GM23338 (cell line): ENCODE measurements around the gene CRKL. TPM values are rescaled to one million over a fixed set of nuclear protein-coding genes. Genes with fewer than 3 reads are reported as not detected.

Source experiments
- ATAC-seq: fragments of 200-7000 bp; cut with Tn5 transposase; 3 replicates; pipeline ENCODE4 v1.9.1; 2020
- DNase-seq: peaks from one replicate; pipeline ENCODE4 v3.0.0-alpha.2; 2015; ENCODE audit warnings: low spot score
- H2AFZ ChIP-seq: fragments of 200-600 bp; sonication (generic); 2 replicates; pipeline ENCODE4 v1.8.0; 2016; ENCODE audit warnings: antibody characterized with exemption, mild to moderate bottlenecking, moderate library complexity
- H3F3A ChIP-seq: fragments of 200-600 bp; sonication (generic); replicated peaks from 2 replicates; pipeline ENCODE4 v1.8.0; 2017; ENCODE audit warnings: antibody characterized with exemption, mixed run types, low read depth
- H3K27ac ChIP-seq: fragments of 200-600 bp; sonication (generic); 2 replicates; pipeline ENCODE4 v1.6.1; 2016; ENCODE audit warnings: low read depth
- H3K27me3 ChIP-seq: fragments of 200-600 bp; sonication (generic); 2 replicates; pipeline ENCODE4 v1.8.0; 2016; ENCODE audit warnings: mild to moderate bottlenecking, mixed run types, moderate library complexity; ENCODE audit not compliant: insufficient read depth
- H3K36me3 ChIP-seq: fragments of 200-600 bp; sonication (generic); 2 replicates; pipeline ENCODE4 v1.8.0; 2016; ENCODE audit warnings: mild to moderate bottlenecking; ENCODE audit not compliant: insufficient read depth
- H3K4me1 ChIP-seq: fragments of 200-600 bp; sonication (generic); 2 replicates; pipeline ENCODE4 v1.8.0; 2016; ENCODE audit warnings: mild to moderate bottlenecking, moderate library complexity; ENCODE audit not compliant: insufficient read depth
- H3K4me2 ChIP-seq: fragments of 200-600 bp; sonication (generic); 2 replicates; pipeline ENCODE4 v1.7.1; 2017; ENCODE audit warnings: mixed run types
- H3K4me3 ChIP-seq: fragments of 200-600 bp; sonication (generic); 2 replicates; pipeline ENCODE4 v1.6.1; 2016; ENCODE audit warnings: mixed run types
- H3K79me2 ChIP-seq: fragments of 200-600 bp; sonication (generic); replicated peaks from 2 replicates; pipeline ENCODE4 v1.8.0; 2017; ENCODE audit warnings: mild to moderate bottlenecking; ENCODE audit not compliant: insufficient read depth
- H3K9me2 ChIP-seq: fragments of 200-600 bp; sonication (generic); 2 replicates; pipeline ENCODE4 v1.8.0; 2017; ENCODE audit not compliant: insufficient read depth
- H4K20me1 ChIP-seq: fragments of 200-600 bp; sonication (generic); replicated peaks from 2 replicates; pipeline ENCODE4 v1.8.0; 2017; ENCODE audit warnings: mild to moderate bottlenecking; ENCODE audit not compliant: insufficient read depth
- H3K27ac Mint-ChIP-seq: 2 replicates; pipeline ENCODE4 v1.8.0; 2020; ENCODE audit warnings: inconsistent platforms, mild to moderate bottlenecking, moderate library complexity, mixed read lengths
- H3K27me3 Mint-ChIP-seq: 3 replicates; pipeline ENCODE4 v1.8.0; 2022; ENCODE audit warnings: low read depth, mild to moderate bottlenecking, moderate library complexity, mixed read lengths, inconsistent platforms; ENCODE audit not compliant: insufficient read depth, poor library complexity
- H3K36me3 Mint-ChIP-seq: 3 replicates; pipeline ENCODE4 v1.8.0; 2021; ENCODE audit warnings: low read depth, mild to moderate bottlenecking, inconsistent platforms, moderate library complexity, mixed read lengths
- H3K4me1 Mint-ChIP-seq: 3 replicates; pipeline ENCODE4 v1.8.0; 2020; ENCODE audit warnings: mild to moderate bottlenecking, inconsistent platforms, mixed read lengths
- H3K4me3 Mint-ChIP-seq: 3 replicates; pipeline ENCODE4 v1.8.0; 2021; ENCODE audit warnings: moderate library complexity, mild to moderate bottlenecking, inconsistent platforms, mixed read lengths
- H3K9me3 Mint-ChIP-seq: 3 replicates; pipeline ENCODE4 v1.8.0; 2020; ENCODE audit warnings: moderate library complexity, mild to moderate bottlenecking, inconsistent platforms, mixed read lengths
- CREB1 ChIP-seq: fragments of 250-450 bp; sonication (Bioruptor Pico); IDR thresholded peaks from 2 replicates; pipeline ENCODE4 v1.5.0; 2020; ENCODE audit warnings: low read depth, mild to moderate bottlenecking, moderate library complexity
- CTCF ChIP-seq, 2 experiments: fragments of 200-600 bp in 1 of 2; sonication (generic) in 1 of 2; conservative IDR thresholded peaks; 2 replicates each; pipeline versions ENCODE4 v1.5.1 to v1.6.1; 2016 to 2017; ENCODE audit warnings: antibody characterized with exemption in 2 of 2, low read depth in 2 of 2, mild to moderate bottlenecking in 2 of 2, moderate library complexity in 1 of 2
- ETS1 ChIP-seq: IDR thresholded peaks from 2 replicates; pipeline ENCODE4 v1.6.1; 2016; ENCODE audit warnings: antibody characterized with exemption
- EZH2 ChIP-seq: fragments of 200-600 bp; sonication (generic); IDR thresholded peaks from one replicate; pipeline ENCODE4 v1.8.0; 2017; ENCODE audit warnings: antibody characterized with exemption, mild to moderate bottlenecking, low read depth; ENCODE audit not compliant: unreplicated experiment
- NANOG ChIP-seq: IDR thresholded peaks from 2 replicates; pipeline ENCODE4 v1.6.1; 2016; ENCODE audit warnings: antibody characterized with exemption, borderline replicate concordance
- POLR2AphosphoS5 ChIP-seq: IDR thresholded peaks from 2 replicates; pipeline ENCODE4 v1.6.1; 2016; ENCODE audit warnings: antibody characterized with exemption, low read depth
- STAT1 ChIP-seq: IDR thresholded peaks from one replicate; pipeline ENCODE4 v1.6.1; 2016; ENCODE audit warnings: antibody characterized with exemption; ENCODE audit not compliant: unreplicated experiment
- ZNF114 ChIP-seq: fragments of 250-450 bp; sonication (Bioruptor Pico); IDR thresholded peaks from 2 replicates; pipeline ENCODE4 v1.5.0; 2020; ENCODE audit warnings: mild to moderate bottlenecking, moderate library complexity
- ZNF462 ChIP-seq: fragments of 250-450 bp; sonication (Bioruptor Pico); IDR thresholded peaks from 2 replicates; pipeline ENCODE4 v1.5.0; 2020; ENCODE audit warnings: mild to moderate bottlenecking, moderate library complexity
- polyA plus RNA-seq: library from polyadenylated mRNA; unstranded; fragments of >200 nt; fragmentation: Nextera tagmentation; extraction: Ambion mirVana; gene quantifications from 2 replicates; pipeline ENCODE4 v1.2.1, GENCODE V29; 2016
- total RNA-seq: library from RNA; depleted of rRNA; stranded (reverse); fragments of >200 nt; shearing (Covaris generic); gene quantifications from 2 replicates; pipeline ENCODE4 v1.2.3, GENCODE V29; 2014

CRKL gene
- total and polyA plus RNA-seq, 2 experiments from 2014 or later, result 39.5 to 104 TPM

GRCh38 chr22:20919718-20920117, 2.5 kb downstream of the CRKL start (continued):
- TF ChIP-seq ZNF462 (CRISPR knock-in tag) (no peak), CREB1 (CRISPR knock-in tag) (no peak), STAT1 (no peak), NANOG (no peak), CTCF (conservative IDR thresholded peaks at IDR 0.05; ENCODE audit: low read depth in 2 of 2) (no peak), ETS1 (no peak)

GRCh38 chr22:20920881-20921203, 3.6 kb downstream of the CRKL start:
- no peak for DNase-seq
- H3K4me3 ChIP-seq, result peak overlapping the region; percentile 99
- peaks cover 85% of the 10 kb centered on the region for H3K79me2 ChIP-seq
- no peak for TF ChIP-seq STAT1
- TF ChIP-seq POLR2AphosphoS5, result no peak
- no peak for TF ChIP-seq EZH2
- TF ChIP-seq ZNF114 (CRISPR knock-in tag), result no peak
- Mint-ChIP-seq H3K9me3 (no peaks in the 10 kb centered on the region), H3K27me3 (peaks cover 8% of the 10 kb centered on the region), H3K36me3 (peaks cover 33% of the 10 kb centered on the region), H3K4me1 (peaks cover 43% of the 10 kb centered on the region), H3K4me3 (peak overlapping the region; percentile 99), H3K27ac (0 out of 2 replicates have a peak overlapping the region, but pooled peaks have one; percentile 1)
- peak overlapping the region; percentile 74; the same call in 1 of the 2 replicates for H3K27ac ChIP-seq
- H3K4me2 ChIP-seq, result peak overlapping the region; percentile 79
- no peak for ATAC-seq
- peaks cover 42% of the 10 kb centered on the region for H3K4me1 ChIP-seq
- peaks cover 4% of the 10 kb centered on the region; the same call in 1 of the 2 replicates for H3F3A ChIP-seq
- H3K36me3 ChIP-seq, result no peaks in the 10 kb centered on the region
- H3K9me2 ChIP-seq, result no peaks in the 10 kb centered on the region
- H2AFZ ChIP-seq, result no peak overlapping the region
- H4K20me1 ChIP-seq, result peaks cover 78% of the 10 kb centered on the region
- H3K27me3 ChIP-seq, result no peaks in the 10 kb centered on the region
